HEK293 (cell line): ENCODE results near the gene BEST2.

Experiments
- GLI2 ChIP-seq: fragments of 450-650 bp; formaldehyde crosslinking; IDR thresholded peaks from 2 replicates; pipeline ENCODE4; 2017; ENCODE audit warnings: missing biosample characterization, missing genetic modification characterization, low read depth, borderline replicate concordance
- GLIS1 ChIP-seq: fragments of 450-650 bp; formaldehyde crosslinking; IDR thresholded peaks from 2 replicates; pipeline ENCODE4 v1.5.1; 2016; ENCODE audit warnings: missing biosample characterization, missing genetic modification characterization
- KLF10 ChIP-seq: fragments of 450-650 bp; IDR thresholded peaks from 2 replicates; pipeline ENCODE4 v1.5.1; 2018; ENCODE audit warnings: missing biosample characterization, mild to moderate bottlenecking, missing genetic modification characterization
- MZF1 ChIP-seq: fragments of 450-650 bp; formaldehyde crosslinking; IDR thresholded peaks from 2 replicates; pipeline ENCODE4 v1.5.1; 2017; ENCODE audit warnings: missing biosample characterization, missing genetic modification characterization, borderline replicate concordance
- RBAK ChIP-seq: fragments of 450-650 bp; formaldehyde crosslinking; IDR thresholded peaks from 2 replicates; pipeline ENCODE4 v1.5.1; 2016; ENCODE audit warnings: missing biosample characterization, missing genetic modification characterization
- REPIN1 ChIP-seq: fragments of 450-650 bp; formaldehyde crosslinking; IDR thresholded peaks from 2 replicates; pipeline ENCODE4 v1.5.1; 2017; ENCODE audit warnings: missing biosample characterization, missing genetic modification characterization, low read depth
- TCF7L2 ChIP-seq: IDR thresholded peaks from 2 replicates; pipeline ENCODE4 v1.6.1; 2011; ENCODE audit warnings: low read depth, mild to moderate bottlenecking, inconsistent platforms, low read length, moderate library complexity, borderline replicate concordance
- ZBTB17 ChIP-seq: fragments of 450-650 bp; formaldehyde crosslinking; IDR thresholded peaks from 2 replicates; pipeline ENCODE4 v1.5.1; 2016; ENCODE audit warnings: missing biosample characterization, missing genetic modification characterization
- ZBTB48 ChIP-seq: fragments of 450-650 bp; formaldehyde crosslinking; IDR thresholded peaks from 2 replicates; pipeline ENCODE4 v1.5.1; 2016; ENCODE audit warnings: missing biosample characterization, missing genetic modification characterization
- ZFP37 ChIP-seq: fragments of 450-650 bp; formaldehyde crosslinking; IDR thresholded peaks from 2 replicates; pipeline ENCODE4 v1.5.1; 2016; ENCODE audit warnings: missing biosample characterization, missing genetic modification characterization
- ZNF112 ChIP-seq: fragments of 450-650 bp; formaldehyde crosslinking; IDR thresholded peaks from 2 replicates; pipeline ENCODE4 v1.5.0; 2017; ENCODE audit warnings: missing biosample characterization, missing genetic modification characterization
- ZNF132 ChIP-seq: fragments of 450-650 bp; formaldehyde crosslinking; IDR thresholded peaks from 2 replicates; pipeline ENCODE4 v1.5.1; 2017; ENCODE audit warnings: missing biosample characterization, missing genetic modification characterization, borderline replicate concordance
- ZNF138 ChIP-seq: fragments of 450-650 bp; formaldehyde crosslinking; IDR thresholded peaks from 2 replicates; pipeline ENCODE4 v1.5.1; 2016; ENCODE audit warnings: missing biosample characterization, missing genetic modification characterization, borderline replicate concordance
- ZNF202 ChIP-seq: fragments of 450-650 bp; formaldehyde crosslinking; IDR thresholded peaks from 2 replicates; pipeline ENCODE4 v1.5.1; 2016; ENCODE audit warnings: missing biosample characterization, missing genetic modification characterization, borderline replicate concordance
- ZNF404 ChIP-seq: fragments of 450-650 bp; formaldehyde crosslinking; IDR thresholded peaks from 2 replicates; pipeline ENCODE4 v1.5.1; 2017; ENCODE audit warnings: missing biosample characterization, missing genetic modification characterization
- ZNF416 ChIP-seq: fragments of 450-650 bp; formaldehyde crosslinking; IDR thresholded peaks from 2 replicates; pipeline ENCODE4 v1.5.1; 2016; ENCODE audit warnings: missing biosample characterization, missing genetic modification characterization
- ZNF473 ChIP-seq: fragments of 450-650 bp; formaldehyde crosslinking; IDR thresholded peaks from 2 replicates; pipeline ENCODE4 v1.5.1; 2017; ENCODE audit warnings: missing biosample characterization, missing genetic modification characterization
- ZNF624 ChIP-seq: fragments of 450-650 bp; formaldehyde crosslinking; IDR thresholded peaks from 2 replicates; pipeline ENCODE4 v1.5.1; 2017; ENCODE audit warnings: missing biosample characterization, missing genetic modification characterization
- ZNF658 ChIP-seq: fragments of 450-650 bp; formaldehyde crosslinking; IDR thresholded peaks from 2 replicates; pipeline ENCODE4; 2016; ENCODE audit warnings: missing biosample characterization, missing genetic modification characterization
- ZNF660 ChIP-seq: fragments of 450-650 bp; IDR thresholded peaks from 2 replicates; pipeline ENCODE4 v1.5.1; 2018; ENCODE audit warnings: missing biosample characterization, mild to moderate bottlenecking, missing genetic modification characterization
- ZNF670 ChIP-seq: fragments of 450-650 bp; formaldehyde crosslinking; IDR thresholded peaks from 2 replicates; pipeline ENCODE4 v1.5.1; 2016; ENCODE audit warnings: missing biosample characterization, missing genetic modification characterization, low read depth
- ZNF76 ChIP-seq: fragments of 450-650 bp; formaldehyde crosslinking; IDR thresholded peaks from 2 replicates; pipeline ENCODE4; 2016; ENCODE audit warnings: low read depth, missing biosample characterization, missing genetic modification characterization, borderline replicate concordance
- ZNF792 ChIP-seq: fragments of 450-650 bp; formaldehyde crosslinking; IDR thresholded peaks from 2 replicates; pipeline ENCODE4 v1.5.1; 2016; ENCODE audit warnings: missing biosample characterization, missing genetic modification characterization
- ZXDB ChIP-seq: fragments of 450-650 bp; formaldehyde crosslinking; IDR thresholded peaks from 2 replicates; pipeline ENCODE4 v1.5.1; 2016; ENCODE audit warnings: missing biosample characterization, missing genetic modification characterization
- TF ChIP-seq, protein P1 (sequence below): fragments of 450-650 bp; formaldehyde crosslinking; IDR thresholded peaks from 2 replicates; pipeline ENCODE4 v1.5.1; 2017; ENCODE audit warnings: missing biosample characterization, missing genetic modification characterization
- TF ChIP-seq, protein P2 (sequence below): fragments of 450-650 bp; formaldehyde crosslinking; IDR thresholded peaks from 2 replicates; pipeline ENCODE4 v1.5.1; 2016; ENCODE audit warnings: missing biosample characterization, missing genetic modification characterization, borderline replicate concordance
- TF ChIP-seq, protein P3 (sequence below): fragments of 450-650 bp; formaldehyde crosslinking; conservative IDR thresholded peaks from 2 replicates; pipeline ENCODE4 v1.5.1; 2016; ENCODE audit warnings: low read depth, missing biosample characterization, missing genetic modification characterization
- TF ChIP-seq, protein P4 (sequence below): fragments of 450-650 bp; formaldehyde crosslinking; IDR thresholded peaks from 2 replicates; pipeline ENCODE4 v1.5.1; 2017; ENCODE audit warnings: missing biosample characterization, missing genetic modification characterization

The BEST2 gene

DNA sequence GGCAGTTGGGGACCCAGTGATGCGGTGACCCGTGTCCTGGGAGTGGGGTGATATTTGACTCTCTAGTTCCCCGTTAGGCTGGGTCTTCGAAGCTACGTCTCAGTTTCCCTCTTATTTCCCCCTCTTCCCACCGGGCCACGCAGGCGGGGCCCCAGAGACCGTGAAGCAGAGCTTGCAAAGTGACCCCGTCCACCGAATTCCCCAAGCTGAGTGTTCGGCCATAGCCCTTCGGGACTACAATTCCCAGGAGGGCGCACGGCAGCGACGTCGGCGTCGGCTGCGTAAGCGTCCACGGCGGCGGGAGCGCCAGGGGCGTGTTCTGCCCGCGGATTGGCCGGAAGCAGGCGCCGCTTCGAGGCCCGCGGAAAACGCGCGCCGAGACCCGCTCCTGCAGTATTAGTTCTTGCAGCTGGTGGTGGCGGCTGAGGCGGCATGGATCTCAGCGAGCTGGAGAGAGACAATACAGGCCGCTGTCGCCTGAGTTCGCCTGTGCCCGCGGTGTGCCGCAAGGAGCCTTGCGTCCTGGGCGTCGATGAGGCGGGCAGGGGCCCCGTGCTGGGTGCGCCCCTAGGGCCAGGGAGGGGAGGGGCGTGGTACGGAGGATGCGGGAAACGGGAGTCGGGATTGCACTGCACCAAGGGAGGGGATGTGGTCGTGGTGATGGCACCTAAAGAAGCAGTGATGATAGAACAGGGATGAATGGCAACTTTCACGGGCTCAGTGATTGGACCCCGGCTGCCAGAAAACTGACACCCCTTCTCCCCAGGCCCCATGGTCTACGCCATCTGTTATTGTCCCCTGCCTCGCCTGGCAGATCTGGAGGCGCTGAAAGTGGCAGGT is 54.9 kb downstream of the BEST2 start, which contains the start of gene RNASEH2A (continued):
- TF ChIP-seq, protein P1, sequence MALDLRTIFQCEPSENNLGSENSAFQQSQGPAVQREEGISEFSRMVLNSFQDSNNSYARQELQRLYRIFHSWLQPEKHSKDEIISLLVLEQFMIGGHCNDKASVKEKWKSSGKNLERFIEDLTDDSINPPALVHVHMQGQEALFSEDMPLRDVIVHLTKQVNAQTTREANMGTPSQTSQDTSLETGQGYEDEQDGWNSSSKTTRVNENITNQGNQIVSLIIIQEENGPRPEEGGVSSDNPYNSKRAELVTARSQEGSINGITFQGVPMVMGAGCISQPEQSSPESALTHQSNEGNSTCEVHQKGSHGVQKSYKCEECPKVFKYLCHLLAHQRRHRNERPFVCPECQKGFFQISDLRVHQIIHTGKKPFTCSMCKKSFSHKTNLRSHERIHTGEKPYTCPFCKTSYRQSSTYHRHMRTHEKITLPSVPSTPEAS (tag by site-specific recombination): no peak
- no peak for TF ChIP-seq ZFP37 (tag by site-specific recombination)
- TF ChIP-seq REPIN1 (tag by site-specific recombination): peak; percentile 85; the same call in 1 of the 2 replicates
- no peak for TF ChIP-seq ZNF404
- peak; percentile 67 for TF ChIP-seq ZBTB48 (tag by site-specific recombination)
- TF ChIP-seq ZNF624 (tag by site-specific recombination): no peak
- no peak for TF ChIP-seq ZNF132 (tag by site-specific recombination)
- no peak for TF ChIP-seq ZNF138 (tag by site-specific recombination)
- no peak for TF ChIP-seq GLI2 (tag by site-specific recombination)
- peak; percentile 92; the same call in 1 of the 2 replicates for TF ChIP-seq ZNF76 (tag by site-specific recombination)
- peak; percentile 63 for TF ChIP-seq ZBTB17
- no peak for TF ChIP-seq ZNF670 (tag by site-specific recombination)
- no peak for TF ChIP-seq ZNF473 (tag by site-specific recombination)
- TF ChIP-seq ZXDB (tag by site-specific recombination): peak; percentile 98
- no peak for TF ChIP-seq RBAK
- no peak for TF ChIP-seq MZF1 (tag by site-specific recombination)
- TF ChIP-seq GLIS1 (tag by site-specific recombination): peak; percentile 9; the same call in 1 of the 2 replicates
- TF ChIP-seq ZNF660 (tag by site-specific recombination): peak; percentile 42; the same call in 1 of the 2 replicates
- TF ChIP-seq ZNF792: no peak
- TF ChIP-seq ZNF658: no peak
- peak; percentile 81; the same call in 1 of the 2 replicates for TF ChIP-seq KLF10
- TF ChIP-seq TCF7L2: no peak
- no peak for TF ChIP-seq ZNF202 (tag by site-specific recombination)
- TF ChIP-seq, protein P2, sequence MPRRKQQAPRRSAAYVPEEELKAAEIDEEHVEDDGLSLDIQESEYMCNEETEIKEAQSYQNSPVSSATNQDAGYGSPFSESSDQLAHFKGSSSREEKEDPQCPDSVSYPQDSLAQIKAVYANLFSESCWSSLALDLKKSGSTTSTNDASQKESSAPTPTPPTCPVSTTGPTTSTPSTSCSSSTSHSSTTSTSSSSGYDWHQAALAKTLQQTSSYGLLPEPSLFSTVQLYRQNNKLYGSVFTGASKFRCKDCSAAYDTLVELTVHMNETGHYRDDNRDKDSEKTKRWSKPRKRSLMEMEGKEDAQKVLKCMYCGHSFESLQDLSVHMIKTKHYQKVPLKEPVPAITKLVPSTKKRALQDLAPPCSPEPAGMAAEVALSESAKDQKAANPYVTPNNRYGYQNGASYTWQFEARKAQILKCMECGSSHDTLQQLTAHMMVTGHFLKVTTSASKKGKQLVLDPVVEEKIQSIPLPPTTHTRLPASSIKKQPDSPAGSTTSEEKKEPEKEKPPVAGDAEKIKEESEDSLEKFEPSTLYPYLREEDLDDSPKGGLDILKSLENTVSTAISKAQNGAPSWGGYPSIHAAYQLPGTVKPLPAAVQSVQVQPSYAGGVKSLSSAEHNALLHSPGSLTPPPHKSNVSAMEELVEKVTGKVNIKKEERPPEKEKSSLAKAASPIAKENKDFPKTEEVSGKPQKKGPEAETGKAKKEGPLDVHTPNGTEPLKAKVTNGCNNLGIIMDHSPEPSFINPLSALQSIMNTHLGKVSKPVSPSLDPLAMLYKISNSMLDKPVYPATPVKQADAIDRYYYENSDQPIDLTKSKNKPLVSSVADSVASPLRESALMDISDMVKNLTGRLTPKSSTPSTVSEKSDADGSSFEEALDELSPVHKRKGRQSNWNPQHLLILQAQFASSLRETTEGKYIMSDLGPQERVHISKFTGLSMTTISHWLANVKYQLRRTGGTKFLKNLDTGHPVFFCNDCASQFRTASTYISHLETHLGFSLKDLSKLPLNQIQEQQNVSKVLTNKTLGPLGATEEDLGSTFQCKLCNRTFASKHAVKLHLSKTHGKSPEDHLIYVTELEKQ (tag by site-specific recombination): no peak
- no peak for TF ChIP-seq ZNF112 (tag by site-specific recombination)
- TF ChIP-seq, protein P3, sequence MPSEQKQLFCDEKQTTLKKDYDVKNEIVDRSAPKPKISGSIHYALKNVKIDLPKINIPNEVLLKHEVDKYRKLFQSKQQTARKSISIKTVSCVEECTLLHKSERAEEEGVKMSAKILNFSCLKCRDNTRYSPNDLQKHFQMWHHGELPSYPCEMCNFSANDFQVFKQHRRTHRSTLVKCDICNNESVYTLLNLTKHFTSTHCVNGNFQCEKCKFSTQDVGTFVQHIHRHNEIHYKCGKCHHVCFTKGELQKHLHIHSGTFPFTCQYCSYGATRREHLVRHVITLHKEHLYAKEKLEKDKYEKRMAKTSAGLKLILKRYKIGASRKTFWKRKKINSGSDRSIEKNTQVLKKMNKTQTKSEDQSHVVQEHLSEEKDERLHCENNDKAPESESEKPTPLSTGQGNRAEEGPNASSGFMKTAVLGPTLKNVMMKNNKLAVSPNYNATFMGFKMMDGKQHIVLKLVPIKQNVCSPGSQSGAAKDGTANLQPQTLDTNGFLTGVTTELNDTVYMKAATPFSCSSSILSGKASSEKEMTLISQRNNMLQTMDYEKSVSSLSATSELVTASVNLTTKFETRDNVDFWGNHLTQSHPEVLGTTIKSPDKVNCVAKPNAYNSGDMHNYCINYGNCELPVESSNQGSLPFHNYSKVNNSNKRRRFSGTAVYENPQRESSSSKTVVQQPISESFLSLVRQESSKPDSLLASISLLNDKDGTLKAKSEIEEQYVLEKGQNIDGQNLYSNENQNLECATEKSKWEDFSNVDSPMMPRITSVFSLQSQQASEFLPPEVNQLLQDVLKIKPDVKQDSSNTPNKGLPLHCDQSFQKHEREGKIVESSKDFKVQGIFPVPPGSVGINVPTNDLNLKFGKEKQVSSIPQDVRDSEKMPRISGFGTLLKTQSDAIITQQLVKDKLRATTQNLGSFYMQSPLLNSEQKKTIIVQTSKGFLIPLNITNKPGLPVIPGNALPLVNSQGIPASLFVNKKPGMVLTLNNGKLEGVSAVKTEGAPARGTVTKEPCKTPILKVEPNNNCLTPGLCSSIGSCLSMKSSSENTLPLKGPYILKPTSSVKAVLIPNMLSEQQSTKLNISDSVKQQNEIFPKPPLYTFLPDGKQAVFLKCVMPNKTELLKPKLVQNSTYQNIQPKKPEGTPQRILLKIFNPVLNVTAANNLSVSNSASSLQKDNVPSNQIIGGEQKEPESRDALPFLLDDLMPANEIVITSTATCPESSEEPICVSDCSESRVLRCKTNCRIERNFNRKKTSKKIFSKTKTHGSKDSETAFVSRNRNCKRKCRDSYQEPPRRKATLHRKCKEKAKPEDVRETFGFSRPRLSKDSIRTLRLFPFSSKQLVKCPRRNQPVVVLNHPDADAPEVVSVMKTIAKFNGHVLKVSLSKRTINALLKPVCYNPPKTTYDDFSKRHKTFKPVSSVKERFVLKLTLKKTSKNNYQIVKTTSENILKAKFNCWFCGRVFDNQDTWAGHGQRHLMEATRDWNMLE (tag by site-specific recombination): peak; percentile 43
- 0 out of 2 replicates have a peak, but pooled peaks have one; percentile 40 for TF ChIP-seq ZNF416
- TF ChIP-seq, protein P4, sequence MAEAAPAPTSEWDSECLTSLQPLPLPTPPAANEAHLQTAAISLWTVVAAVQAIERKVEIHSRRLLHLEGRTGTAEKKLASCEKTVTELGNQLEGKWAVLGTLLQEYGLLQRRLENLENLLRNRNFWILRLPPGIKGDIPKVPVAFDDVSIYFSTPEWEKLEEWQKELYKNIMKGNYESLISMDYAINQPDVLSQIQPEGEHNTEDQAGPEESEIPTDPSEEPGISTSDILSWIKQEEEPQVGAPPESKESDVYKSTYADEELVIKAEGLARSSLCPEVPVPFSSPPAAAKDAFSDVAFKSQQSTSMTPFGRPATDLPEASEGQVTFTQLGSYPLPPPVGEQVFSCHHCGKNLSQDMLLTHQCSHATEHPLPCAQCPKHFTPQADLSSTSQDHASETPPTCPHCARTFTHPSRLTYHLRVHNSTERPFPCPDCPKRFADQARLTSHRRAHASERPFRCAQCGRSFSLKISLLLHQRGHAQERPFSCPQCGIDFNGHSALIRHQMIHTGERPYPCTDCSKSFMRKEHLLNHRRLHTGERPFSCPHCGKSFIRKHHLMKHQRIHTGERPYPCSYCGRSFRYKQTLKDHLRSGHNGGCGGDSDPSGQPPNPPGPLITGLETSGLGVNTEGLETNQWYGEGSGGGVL (tag by site-specific recombination): peak; percentile 56; the same call in 1 of the 2 replicates
